Fibroblast of lung (primary cell): ENCODE measurements around the gene SUPV3L1.

ENCODE experiments used
- EZH2 ChIP-seq: IDR thresholded peaks from 2 replicates; pipeline ENCODE4 v1.5.1; 2012; ENCODE audit warnings: low read length, control low read depth, mild to moderate bottlenecking; ENCODE audit errors: missing control alignments
- TF ChIP-seq, protein P1 (sequence below), 2 donors: IDR thresholded peaks in 1 of 2; conservative IDR thresholded peaks in 1 of 2; 1 replicate in 1 of 2; 2 replicates in 1 of 2; pipeline ENCODE4 v1.5.1; 2011 to 2012; ENCODE audit warnings: low read length in 2 of 2, control low read depth in 1 of 2, inconsistent platforms in 1 of 2, low read depth in 1 of 2, mild to moderate bottlenecking in 1 of 2

DNA sequence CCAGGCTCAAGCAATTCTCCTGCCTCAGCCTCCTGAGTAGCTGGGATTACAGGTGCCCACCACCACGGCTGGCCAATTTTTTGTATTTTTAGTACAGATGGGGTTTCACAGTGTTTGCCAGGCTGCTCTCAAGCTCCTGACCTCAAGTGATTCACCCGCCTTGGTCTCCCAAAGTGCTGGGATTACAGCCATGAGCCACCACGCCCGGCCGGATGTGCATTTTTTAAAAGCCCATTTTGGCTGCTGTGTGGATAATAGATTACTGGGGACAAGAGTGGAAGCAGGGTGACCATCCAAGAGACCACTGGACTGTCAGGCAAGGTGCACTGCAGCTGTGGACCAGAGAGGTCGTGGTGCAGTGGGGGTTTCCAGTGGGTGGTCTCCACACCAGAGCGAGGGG, 61.5 kb downstream of the SUPV3L1 start:
- TF ChIP-seq, protein P1, sequence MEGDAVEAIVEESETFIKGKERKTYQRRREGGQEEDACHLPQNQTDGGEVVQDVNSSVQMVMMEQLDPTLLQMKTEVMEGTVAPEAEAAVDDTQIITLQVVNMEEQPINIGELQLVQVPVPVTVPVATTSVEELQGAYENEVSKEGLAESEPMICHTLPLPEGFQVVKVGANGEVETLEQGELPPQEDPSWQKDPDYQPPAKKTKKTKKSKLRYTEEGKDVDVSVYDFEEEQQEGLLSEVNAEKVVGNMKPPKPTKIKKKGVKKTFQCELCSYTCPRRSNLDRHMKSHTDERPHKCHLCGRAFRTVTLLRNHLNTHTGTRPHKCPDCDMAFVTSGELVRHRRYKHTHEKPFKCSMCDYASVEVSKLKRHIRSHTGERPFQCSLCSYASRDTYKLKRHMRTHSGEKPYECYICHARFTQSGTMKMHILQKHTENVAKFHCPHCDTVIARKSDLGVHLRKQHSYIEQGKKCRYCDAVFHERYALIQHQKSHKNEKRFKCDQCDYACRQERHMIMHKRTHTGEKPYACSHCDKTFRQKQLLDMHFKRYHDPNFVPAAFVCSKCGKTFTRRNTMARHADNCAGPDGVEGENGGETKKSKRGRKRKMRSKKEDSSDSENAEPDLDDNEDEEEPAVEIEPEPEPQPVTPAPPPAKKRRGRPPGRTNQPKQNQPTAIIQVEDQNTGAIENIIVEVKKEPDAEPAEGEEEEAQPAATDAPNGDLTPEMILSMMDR (conservative IDR thresholded peaks at IDR 0.05 in 1 of 2, IDR thresholded peaks at IDR 0.05 in 1 of 2; ENCODE audit: low read depth in 1 of 2, low read length in 2 of 2) = no peak
- TF ChIP-seq EZH2 = no peak
